GM10266 (cell line): ENCODE measurements around the gene WNT1.

ENCODE experiments used
- DNase-seq: peaks from one replicate; pipeline ENCODE4 v3.0.0; 2012; ENCODE audit errors: extremely low spot score
- TF ChIP-seq, protein P1 (sequence below): IDR thresholded peaks from 2 replicates; pipeline ENCODE4 v1.5.1; 2012; ENCODE audit warnings: mild to moderate bottlenecking, low read depth; ENCODE audit not compliant: control insufficient read depth, insufficient read depth; ENCODE audit errors: missing control alignments

WNT1 gene

DNA sequence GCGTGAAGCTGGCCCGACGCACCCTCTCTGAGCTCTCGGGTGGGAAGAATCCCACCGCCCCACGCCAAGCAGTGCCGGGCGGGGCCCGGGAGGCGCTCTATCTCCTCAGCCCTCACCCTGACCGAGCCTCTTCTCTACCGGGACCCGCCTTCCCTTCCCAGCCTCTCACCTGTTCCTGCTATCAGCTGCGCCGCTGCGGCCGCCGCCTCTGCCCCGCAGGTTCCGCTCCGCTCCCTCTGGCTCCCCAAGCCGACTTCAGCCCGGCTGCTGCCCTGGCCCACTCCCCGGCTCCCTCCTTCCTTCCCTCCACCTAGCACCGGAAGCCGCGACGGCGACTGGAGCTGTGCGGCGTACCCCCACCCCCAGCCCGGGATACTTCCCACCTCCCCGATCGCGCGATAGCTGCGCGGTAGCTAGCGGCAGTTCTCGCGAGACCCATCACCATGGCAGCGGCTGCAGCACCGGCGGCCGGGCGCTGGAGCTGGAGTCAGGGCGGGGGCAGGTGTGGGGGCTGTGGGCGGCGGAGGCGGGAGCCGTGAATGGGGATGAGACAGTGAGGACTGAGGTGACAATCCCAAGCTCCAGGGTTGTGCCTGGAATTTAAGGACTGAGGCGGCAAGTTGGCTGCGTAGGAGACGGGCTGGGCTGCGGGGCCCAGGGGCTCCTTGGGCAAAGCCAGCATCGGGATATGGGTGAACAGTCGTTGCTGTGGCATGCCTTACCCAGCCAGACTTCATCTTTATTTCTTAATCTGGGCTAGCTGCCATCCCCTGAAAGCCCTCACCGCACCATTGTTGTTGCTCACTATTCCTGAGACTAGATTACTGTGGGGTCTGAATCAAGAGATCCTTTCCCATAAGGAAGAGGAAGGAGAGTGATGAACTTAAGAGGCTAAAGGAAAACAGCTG lies 20.7 kb upstream of the WNT1 start, which contains the start of gene ARF3:
Gene ARF3, minus strand, starts transcription at position 347 of the 908 bp plus-strand sequence. CDS start 16,392 bp downstream, outside the sequence.
- TF ChIP-seq, protein P1, sequence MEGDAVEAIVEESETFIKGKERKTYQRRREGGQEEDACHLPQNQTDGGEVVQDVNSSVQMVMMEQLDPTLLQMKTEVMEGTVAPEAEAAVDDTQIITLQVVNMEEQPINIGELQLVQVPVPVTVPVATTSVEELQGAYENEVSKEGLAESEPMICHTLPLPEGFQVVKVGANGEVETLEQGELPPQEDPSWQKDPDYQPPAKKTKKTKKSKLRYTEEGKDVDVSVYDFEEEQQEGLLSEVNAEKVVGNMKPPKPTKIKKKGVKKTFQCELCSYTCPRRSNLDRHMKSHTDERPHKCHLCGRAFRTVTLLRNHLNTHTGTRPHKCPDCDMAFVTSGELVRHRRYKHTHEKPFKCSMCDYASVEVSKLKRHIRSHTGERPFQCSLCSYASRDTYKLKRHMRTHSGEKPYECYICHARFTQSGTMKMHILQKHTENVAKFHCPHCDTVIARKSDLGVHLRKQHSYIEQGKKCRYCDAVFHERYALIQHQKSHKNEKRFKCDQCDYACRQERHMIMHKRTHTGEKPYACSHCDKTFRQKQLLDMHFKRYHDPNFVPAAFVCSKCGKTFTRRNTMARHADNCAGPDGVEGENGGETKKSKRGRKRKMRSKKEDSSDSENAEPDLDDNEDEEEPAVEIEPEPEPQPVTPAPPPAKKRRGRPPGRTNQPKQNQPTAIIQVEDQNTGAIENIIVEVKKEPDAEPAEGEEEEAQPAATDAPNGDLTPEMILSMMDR: no peak
- DNase-seq: peak; percentile 95

DNA sequence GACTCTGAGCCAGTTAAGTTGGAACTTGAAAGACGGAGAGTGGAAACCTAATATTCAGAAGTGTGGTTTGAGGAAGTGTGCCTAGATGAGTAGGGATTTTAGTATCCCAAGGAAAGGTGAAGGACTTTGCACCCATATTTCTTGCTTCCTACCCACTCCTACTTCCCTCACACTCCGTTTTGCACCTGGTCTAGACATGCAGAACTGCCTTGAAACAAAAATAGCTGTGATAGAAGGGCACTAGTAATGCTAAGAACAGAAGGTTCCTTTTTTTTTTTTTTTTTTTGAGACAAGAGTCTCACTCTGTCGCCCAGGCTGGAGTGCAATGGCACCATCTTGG lies 20.1 kb upstream of the WNT1 start:
- TF ChIP-seq, protein P1: no peak
- DNase-seq: no peak

DNA sequence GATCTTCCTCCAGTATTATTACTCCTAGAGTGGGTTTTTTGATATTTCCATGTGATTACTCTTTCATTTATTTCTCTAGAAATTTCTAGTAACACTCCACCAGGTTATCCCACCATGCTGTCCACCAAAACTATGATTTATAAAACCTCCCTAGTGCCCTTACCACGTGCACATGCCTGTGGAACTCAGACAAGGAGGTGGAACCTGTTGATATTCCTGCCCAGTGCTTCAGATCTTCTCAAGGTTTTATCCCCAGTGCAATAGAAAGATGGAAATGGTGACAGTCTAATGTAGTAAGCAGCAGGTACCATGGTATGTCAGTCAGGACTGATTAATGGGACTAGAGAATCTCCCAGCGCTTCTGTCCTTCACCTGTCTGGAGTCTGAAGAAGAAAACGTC lies 17.3 kb upstream of the WNT1 start:
- TF ChIP-seq, protein P1: no peak
- no peak for DNase-seq

GRCh38 chr12:48961331-48961730 lies 16.8 kb upstream of the WNT1 start:
- TF ChIP-seq, protein P1: no peak
- no peak for DNase-seq

DNA sequence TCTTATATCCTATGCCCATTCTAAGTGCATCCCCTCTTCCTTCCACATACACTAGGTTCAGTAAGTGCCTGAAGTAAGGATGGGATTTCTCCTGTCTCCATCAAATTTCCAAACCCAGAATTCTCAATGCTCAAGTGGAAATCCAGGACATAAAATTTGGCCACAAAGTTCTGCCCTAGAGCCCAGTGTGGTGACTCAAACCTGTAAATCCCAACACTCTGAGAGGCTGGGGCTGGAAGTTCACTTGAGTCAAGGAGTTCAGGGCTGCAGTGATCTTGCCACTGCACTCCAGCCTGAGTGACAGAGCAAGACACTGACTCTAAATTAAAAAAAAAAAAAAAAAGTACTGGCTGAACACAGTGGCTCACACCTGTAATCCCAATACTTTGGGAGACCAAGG lies 16.3 kb upstream of the WNT1 start:
- TF ChIP-seq, protein P1: no peak
- DNase-seq: no peak

- TF ChIP-seq, protein P1: no peak
These were observed 12.8 kb upstream of the WNT1 start for GRCh38 chr12:48965298-48965838.

GRCh38 chr12:48966177-48966895 lies 11.8 kb upstream of the WNT1 start:
- peak; percentile 40 for DNase-seq
- TF ChIP-seq, protein P1: no peak

More at GRCh38 chr12:48965298-48965838, 12.8 kb upstream of the WNT1 start:
- peak; percentile 33 for DNase-seq
